ENCODE results near the gene SOX6. TPM values are rescaled to one million over a fixed set of nuclear protein-coding genes. Genes with fewer than 3 reads are reported as not detected.

The SOX6 gene
- total and polyA plus RNA-seq, 2 donors (not counting 3 experiments of a cell fraction or from before 2014, with no cell fraction given), result 0.14 to 3.7 TPM

DNA sequence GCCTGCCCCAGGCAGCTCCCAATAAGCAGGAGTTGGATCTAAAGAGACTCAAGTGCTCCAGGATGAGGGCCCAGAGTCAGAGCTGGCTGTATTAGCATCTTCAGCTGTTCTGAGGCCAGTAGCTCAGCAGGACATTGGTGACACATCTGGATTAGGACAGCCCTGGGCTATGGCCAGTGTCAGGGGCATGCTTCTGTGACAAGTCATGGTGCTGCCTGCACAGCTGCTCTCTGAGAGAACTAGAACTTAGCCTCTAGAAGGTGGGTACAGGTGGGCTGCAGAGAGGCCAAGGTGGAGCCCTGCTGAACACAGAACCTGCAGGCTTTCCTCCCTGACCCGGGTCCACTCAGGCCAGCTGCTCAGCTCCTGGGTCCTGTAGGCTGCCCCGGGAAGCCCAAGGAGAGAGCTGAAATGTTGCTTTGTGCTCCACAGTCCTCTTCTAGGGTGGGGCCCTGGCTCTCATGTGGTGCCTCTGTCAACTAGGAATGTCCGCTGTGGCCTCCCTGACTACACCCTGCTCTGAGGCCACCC, 426.9 kb downstream of the SOX6 start:
- no peaks in the 10 kb centered on the region for H3K9me3 ChIP-seq (replicated peaks; ENCODE audit: control insufficient read depth, insufficient read depth, low read length)
- TF ChIP-seq FOS (IDR thresholded peaks at IDR 0.05; ENCODE audit: borderline replicate concordance, insufficient read depth, low read length), result no peak
- TF ChIP-seq, protein P1, sequence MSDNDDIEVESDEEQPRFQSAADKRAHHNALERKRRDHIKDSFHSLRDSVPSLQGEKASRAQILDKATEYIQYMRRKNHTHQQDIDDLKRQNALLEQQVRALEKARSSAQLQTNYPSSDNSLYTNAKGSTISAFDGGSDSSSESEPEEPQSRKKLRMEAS (IDR thresholded peaks at IDR 0.05; ENCODE audit: insufficient read depth, insufficient read length), result no peak
- no peak for TF ChIP-seq MYC (IDR thresholded peaks at IDR 0.05; ENCODE audit: low read depth, low read length)
- TF ChIP-seq POLR2AphosphoS5 (IDR thresholded peaks at IDR 0.05; ENCODE audit: insufficient read depth, low read depth, low read length), result no peak
- TF ChIP-seq, protein P2, sequence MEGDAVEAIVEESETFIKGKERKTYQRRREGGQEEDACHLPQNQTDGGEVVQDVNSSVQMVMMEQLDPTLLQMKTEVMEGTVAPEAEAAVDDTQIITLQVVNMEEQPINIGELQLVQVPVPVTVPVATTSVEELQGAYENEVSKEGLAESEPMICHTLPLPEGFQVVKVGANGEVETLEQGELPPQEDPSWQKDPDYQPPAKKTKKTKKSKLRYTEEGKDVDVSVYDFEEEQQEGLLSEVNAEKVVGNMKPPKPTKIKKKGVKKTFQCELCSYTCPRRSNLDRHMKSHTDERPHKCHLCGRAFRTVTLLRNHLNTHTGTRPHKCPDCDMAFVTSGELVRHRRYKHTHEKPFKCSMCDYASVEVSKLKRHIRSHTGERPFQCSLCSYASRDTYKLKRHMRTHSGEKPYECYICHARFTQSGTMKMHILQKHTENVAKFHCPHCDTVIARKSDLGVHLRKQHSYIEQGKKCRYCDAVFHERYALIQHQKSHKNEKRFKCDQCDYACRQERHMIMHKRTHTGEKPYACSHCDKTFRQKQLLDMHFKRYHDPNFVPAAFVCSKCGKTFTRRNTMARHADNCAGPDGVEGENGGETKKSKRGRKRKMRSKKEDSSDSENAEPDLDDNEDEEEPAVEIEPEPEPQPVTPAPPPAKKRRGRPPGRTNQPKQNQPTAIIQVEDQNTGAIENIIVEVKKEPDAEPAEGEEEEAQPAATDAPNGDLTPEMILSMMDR (IDR thresholded peaks at IDR 0.05; ENCODE audit: extremely low read depth in 1 of 2, insufficient read depth in 1 of 2, low read depth in 1 of 2, low read length in 2 of 2), result no peak
- TF ChIP-seq JUN (IDR thresholded peaks at IDR 0.05; ENCODE audit: borderline replicate concordance, insufficient read depth, insufficient read length, low read depth), result no peak
- TF ChIP-seq GATA2 (IDR thresholded peaks at IDR 0.05; ENCODE audit: insufficient read depth, insufficient read length, low read depth, low read length), result no peak
- TF ChIP-seq POLR2A (IDR thresholded peaks at IDR 0.05; ENCODE audit: low read depth, low read length), result no peak
- TF ChIP-seq EZH2 (IDR thresholded peaks at IDR 0.05; ENCODE audit: borderline replicate concordance, low read depth, low read length, severe bottlenecking), result no peak
- BruUV-seq (replicated peaks), result no TSS peak
- dilution Hi-C loops (cut with MboI; ENCODE audit: extremely low pct_ligation_motif_present, low sequenced_read_pairs) (no loop called here), intact Hi-C loops (cut with micrococcal nuclease) (no loop called here)
- H3K9me1 ChIP-seq (replicated peaks; ENCODE audit: control insufficient read depth, extremely low read depth, insufficient read depth, low read length), result no peaks in the 10 kb centered on the region
- no peak overlapping the region for H3K4me3 ChIP-seq (replicated peaks in 1 of 3; ENCODE audit: insufficient read depth in 1 of 3, low read depth in 1 of 3, low read length in 3 of 3)
- no peak overlapping the region for H3K4me2 ChIP-seq (ENCODE audit: insufficient read depth, low read length)
- H3K36me3 ChIP-seq (ENCODE audit: control insufficient read depth in 2 of 2, extremely low read depth in 1 of 2, insufficient read depth in 2 of 2, low read length in 2 of 2), result no peaks in the 10 kb centered on the region
- no peak overlapping the region for H3K27ac ChIP-seq (ENCODE audit: insufficient read depth, low read depth, low read length)
- H3K27me3 ChIP-seq (ENCODE audit: control insufficient read depth in 2 of 2, insufficient read depth in 2 of 2, low read length in 2 of 2), result no peaks in the 10 kb centered on the region
- H4K20me1 ChIP-seq (replicated peaks; ENCODE audit: control insufficient read depth, extremely low read depth, insufficient read depth, low read length), result no peaks in the 10 kb centered on the region
- CTCF ChIA-PET, result interaction anchor here (0.9 to 1.1 kb wide), 2 partner anchors 11 to 12 kb away, joined by 5 read pairs; no protein-coding TSS in a partner anchor
- no peak overlapping the region for H2AFZ ChIP-seq (ENCODE audit: low read depth, low read length)
- no peak overlapping the region for H3K9ac ChIP-seq (replicated peaks; ENCODE audit: extremely low read depth, insufficient read depth, low read length)
- POLR2A ChIA-PET, result no interaction called here
- no peaks in the 10 kb centered on the region for H3K79me2 ChIP-seq (ENCODE audit: control insufficient read depth, insufficient read depth, low read length)
- DNase-seq (ENCODE audit: low read depth, low spot score) (no peak), FAIRE-seq (no peak)
- H3K4me1 ChIP-seq (ENCODE audit: control insufficient read depth, extremely low read depth, insufficient read depth, low read length), result no peaks in the 10 kb centered on the region
